HepG2 (cell line): ENCODE data around the gene TPRG1. TPM values are rescaled to one million over a fixed set of nuclear protein-coding genes. Genes with fewer than 3 reads are reported as not detected.

Source experiments
- HMG20A ChIP-seq: IDR thresholded peaks from 2 replicates; pipeline ENCODE4 v1.6.1; 2016; ENCODE audit warnings: borderline replicate concordance
- KDM4B ChIP-seq: sonication (generic); formaldehyde crosslinking; IDR thresholded peaks from 2 replicates; pipeline ENCODE4 v1.4.0; 2020; ENCODE audit warnings: missing genetic modification reagents
- MAX ChIP-seq: IDR thresholded peaks from 2 replicates; pipeline ENCODE4 v1.6.1; 2012; ENCODE audit warnings: inconsistent platforms
- NAIF1 ChIP-seq: sonication (generic); formaldehyde crosslinking; IDR thresholded peaks from 2 replicates; pipeline ENCODE4 v1.5.0; 2020; ENCODE audit warnings: mild to moderate bottlenecking, missing genetic modification reagents, borderline replicate concordance
- PBX2 ChIP-seq: IDR thresholded peaks from 2 replicates; pipeline ENCODE4 v1.6.1; 2016; ENCODE audit warnings: control low read depth
- REST ChIP-seq, 2 experiments: IDR thresholded peaks; 2 replicates each; pipeline ENCODE4 v1.6.1; 2011 to 2012; ENCODE audit warnings: low read length in 2 of 2, borderline replicate concordance in 1 of 2, low read depth in 1 of 2, mild to moderate bottlenecking in 1 of 2, moderate library complexity in 1 of 2
- SATB2 ChIP-seq: sonication (generic); formaldehyde crosslinking; IDR thresholded peaks from 2 replicates; pipeline ENCODE4 v1.5.0; 2020; ENCODE audit warnings: missing genetic modification reagents
- ZFP37 ChIP-seq: sonication (generic); formaldehyde crosslinking; IDR thresholded peaks from 2 replicates; pipeline ENCODE4 v1.4.0; 2020; ENCODE audit warnings: missing genetic modification reagents, borderline replicate concordance
- ZNF484 ChIP-seq: sonication (generic); formaldehyde crosslinking; IDR thresholded peaks from 2 replicates; pipeline ENCODE4 v1.5.1; 2020; ENCODE audit warnings: mild to moderate bottlenecking, low read depth, missing genetic modification reagents, borderline replicate concordance
- ZNF549 ChIP-seq: sonication (generic); formaldehyde crosslinking; IDR thresholded peaks from 2 replicates; pipeline ENCODE4 v1.5.0; 2020; ENCODE audit warnings: missing genetic modification reagents
- ZNF766 ChIP-seq: sonication (generic); formaldehyde crosslinking; IDR thresholded peaks from 2 replicates; pipeline ENCODE4 v1.5.0; 2020; ENCODE audit warnings: missing genetic modification reagents, borderline replicate concordance
- polyA plus RNA-seq, 8 experiments: library from polyadenylated mRNA; depleted of rRNA in 3 of 8; stranded (reverse) in 7 of 8; unstranded in 1 of 8; fragments of >200 nt; fragmentation: Illumina TruSeq in 4 of 8; extraction: Trizol in 4 of 8; gene quantifications; 2 replicates each; pipeline versions ENCODE4 v1.2.1 to v1.2.3, GENCODE V29; 2011 to 2016; ENCODE audit warnings: low read depth in 4 of 8, missing spikeins in 1 of 8, mixed read lengths in 1 of 8; ENCODE audit not compliant: insufficient read depth in 1 of 8
- total RNA-seq, 5 experiments: library from RNA; depleted of rRNA; stranded (reverse); fragments of >200 nt; fragmentation: Illumina TruSeq; extraction: Trizol; gene quantifications; 2 replicates each; pipeline ENCODE4 v1.2.3, GENCODE V29; 2016; ENCODE audit warnings: low read depth in 1 of 5
- TF ChIP-seq, protein P1 (sequence below): sonication (generic); formaldehyde crosslinking; IDR thresholded peaks from 2 replicates; pipeline ENCODE4 v1.9.0; 2021; ENCODE audit warnings: missing genetic modification reagents, borderline replicate concordance
- TF ChIP-seq, protein P2 (sequence below): sonication (generic); formaldehyde crosslinking; IDR thresholded peaks from 2 replicates; pipeline ENCODE4 v1.5.0; 2020; ENCODE audit warnings: mild to moderate bottlenecking, missing genetic modification reagents

The TPRG1 gene
- total and polyA plus RNA-seq, 2 of the 13 experiments (the other 11 are each of a cell fraction or from before 2014, with no cell fraction given) = 0.17 TPM; not detected in 1

- TF ChIP-seq, protein P1, sequence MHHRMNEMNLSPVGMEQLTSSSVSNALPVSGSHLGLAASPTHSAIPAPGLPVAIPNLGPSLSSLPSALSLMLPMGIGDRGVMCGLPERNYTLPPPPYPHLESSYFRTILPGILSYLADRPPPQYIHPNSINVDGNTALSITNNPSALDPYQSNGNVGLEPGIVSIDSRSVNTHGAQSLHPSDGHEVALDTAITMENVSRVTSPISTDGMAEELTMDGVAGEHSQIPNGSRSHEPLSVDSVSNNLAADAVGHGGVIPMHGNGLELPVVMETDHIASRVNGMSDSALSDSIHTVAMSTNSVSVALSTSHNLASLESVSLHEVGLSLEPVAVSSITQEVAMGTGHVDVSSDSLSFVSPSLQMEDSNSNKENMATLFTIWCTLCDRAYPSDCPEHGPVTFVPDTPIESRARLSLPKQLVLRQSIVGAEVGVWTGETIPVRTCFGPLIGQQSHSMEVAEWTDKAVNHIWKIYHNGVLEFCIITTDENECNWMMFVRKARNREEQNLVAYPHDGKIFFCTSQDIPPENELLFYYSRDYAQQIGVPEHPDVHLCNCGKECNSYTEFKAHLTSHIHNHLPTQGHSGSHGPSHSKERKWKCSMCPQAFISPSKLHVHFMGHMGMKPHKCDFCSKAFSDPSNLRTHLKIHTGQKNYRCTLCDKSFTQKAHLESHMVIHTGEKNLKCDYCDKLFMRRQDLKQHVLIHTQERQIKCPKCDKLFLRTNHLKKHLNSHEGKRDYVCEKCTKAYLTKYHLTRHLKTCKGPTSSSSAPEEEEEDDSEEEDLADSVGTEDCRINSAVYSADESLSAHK (CRISPR knock-in tag) = no peak
- TF ChIP-seq KDM4B (CRISPR knock-in tag) (no peak), MAX (peak; percentile 48; the same call in 1 of the 2 replicates), REST (IDR thresholded peaks at IDR 0.05; ENCODE audit: borderline replicate concordance in 1 of 2, low read depth in 1 of 2, low read length in 2 of 2) (no peak), ZNF484 (no peak), ZFP37 (CRISPR knock-in tag) (no peak), ZNF766 (CRISPR knock-in tag) (no peak), PBX2 (CRISPR knock-in tag) (no peak), ZNF549 (CRISPR knock-in tag) (no peak), NAIF1 (CRISPR knock-in tag) (no peak), SATB2 (CRISPR knock-in tag) (no peak), HMG20A (CRISPR knock-in tag) (peak; percentile 86; the same call in 1 of the 2 replicates)
- TF ChIP-seq, protein P2, sequence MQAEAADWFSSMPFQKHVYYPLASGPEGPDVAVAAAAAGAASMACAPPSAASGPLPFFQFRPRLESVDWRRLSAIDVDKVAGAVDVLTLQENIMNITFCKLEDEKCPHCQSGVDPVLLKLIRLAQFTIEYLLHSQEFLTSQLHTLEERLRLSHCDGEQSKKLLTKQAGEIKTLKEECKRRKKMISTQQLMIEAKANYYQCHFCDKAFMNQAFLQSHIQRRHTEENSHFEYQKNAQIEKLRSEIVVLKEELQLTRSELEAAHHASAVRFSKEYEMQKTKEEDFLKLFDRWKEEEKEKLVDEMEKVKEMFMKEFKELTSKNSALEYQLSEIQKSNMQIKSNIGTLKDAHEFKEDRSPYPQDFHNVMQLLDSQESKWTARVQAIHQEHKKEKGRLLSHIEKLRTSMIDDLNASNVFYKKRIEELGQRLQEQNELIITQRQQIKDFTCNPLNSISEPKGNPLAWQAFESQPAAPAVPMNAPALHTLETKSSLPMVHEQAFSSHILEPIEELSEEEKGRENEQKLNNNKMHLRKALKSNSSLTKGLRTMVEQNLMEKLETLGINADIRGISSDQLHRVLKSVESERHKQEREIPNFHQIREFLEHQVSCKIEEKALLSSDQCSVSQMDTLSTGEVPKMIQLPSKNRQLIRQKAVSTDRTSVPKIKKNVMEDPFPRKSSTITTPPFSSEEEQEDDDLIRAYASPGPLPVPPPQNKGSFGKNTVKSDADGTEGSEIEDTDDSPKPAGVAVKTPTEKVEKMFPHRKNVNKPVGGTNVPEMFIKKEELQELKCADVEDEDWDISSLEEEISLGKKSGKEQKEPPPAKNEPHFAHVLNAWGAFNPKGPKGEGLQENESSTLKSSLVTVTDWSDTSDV (CRISPR knock-in tag) = no peak
These were observed 152.9 kb downstream of the TPRG1 start (continued) for GRCh38 chr3:189324538-189325138.
